ENCODE data around the gene NGFR. TPM values are rescaled to one million over a fixed set of nuclear protein-coding genes. Genes with fewer than 3 reads are reported as not detected.

Gene NGFR
- total and polyA plus RNA-seq, 9 of the 15 experiments (the other 6 are each of a cell fraction or from before 2014, with no cell fraction given): 0.07 to 0.23 (median 0.13) TPM; not detected in 4

GRCh38 chr17:49513044-49513395 lies 17.9 kb downstream of the NGFR start:
- intact Hi-C loops (cut with micrococcal nuclease): no loop called here

GRCh38 chr17:49513641-49514040 lies 18.5 kb downstream of the NGFR start:
- Histone ChIP-seq H3K9me1 (ENCODE audit: control insufficient read depth, insufficient read depth, low read length) (no peaks in the 10 kb centered on the region), H3K9ac (ENCODE audit: insufficient read depth in 1 of 2, low read depth in 2 of 2, low read length in 2 of 2) (no peak overlapping the region; a peak in 1 of 4 replicates), H3K36me3 (ENCODE audit: control insufficient read depth, insufficient read depth, low read length) (no peaks in the 10 kb centered on the region), H3K27me3 (ENCODE audit: control insufficient read depth in 2 of 2, insufficient read depth in 2 of 2, low read length in 2 of 2) (peaks cover 5 to 31% of the 10 kb centered on the region in 2 experiments; a peak in 3 of 5 replicates), H3K4me2 (ENCODE audit: insufficient read depth, low read length) (no peak overlapping the region), H2AFZ (ENCODE audit: low read depth, low read length) (no peak overlapping the region), H3K27ac (ENCODE audit: extremely low read depth, low read depth, low read length) (no peak overlapping the region), H3K9me3 (replicated peaks; ENCODE audit: control insufficient read depth, insufficient read depth, low read depth, low read length) (no peaks in the 10 kb centered on the region), H3K4me3 (no peak overlapping the region), H3K4me1 (replicated peaks in 1 of 2; ENCODE audit: control insufficient read depth in 2 of 2, insufficient read depth in 2 of 2, low read length in 2 of 2) (peaks cover 14 to 27% of the 10 kb centered on the region in 2 experiments), H3K79me2 (ENCODE audit: control insufficient read depth, insufficient read depth, low read length) (no peaks in the 10 kb centered on the region), H4K20me1 (replicated peaks; ENCODE audit: control insufficient read depth, insufficient read depth, low read length) (no peaks in the 10 kb centered on the region)
- POLR2A ChIA-PET: interaction anchor here (0.8 to 1.5 kb wide), 3 partner anchors 10 to 194 kb away, joined by 3 to 5 read pairs (median 3); partner anchors contain the start of gene SLC35B1
- 30% methylated on average over 6 of the region's 8 CpGs for WGBS (ENCODE audit: insufficient coverage, low coverage, missing lambda C conversion rate)
- ATAC-seq (no peak), DNase-seq (ENCODE audit: extremely low read depth in 1 of 4, low spot score in 3 of 4) (no peak), FAIRE-seq (no peak)
- no TSS peak for BruUV-seq (replicated peaks)
- intact Hi-C loops (cut with micrococcal nuclease): no loop called here
- CTCF ChIA-PET (ENCODE audit: low intra/inter-chr PET ratio): no interaction called here
- in situ Hi-C loops (cut with MboI): no loop called here
- TF ChIP-seq GABPB1 (CRISPR knock-in tag; IDR thresholded peaks at IDR 0.05) (no peak), CHCHD3 (CRISPR knock-in tag; IDR thresholded peaks at IDR 0.05) (no peak), XRCC4 (IDR thresholded peaks at IDR 0.05; ENCODE audit: extremely low read depth, insufficient read depth, insufficient read length) (no peak), ZNF655 (CRISPR knock-in tag; IDR thresholded peaks at IDR 0.05) (no peak), HMGN3 (IDR thresholded peaks at IDR 0.05; ENCODE audit: borderline replicate concordance, extremely low read depth, insufficient read length, low read depth, low read length) (no peak), ATF3 (IDR thresholded peaks at IDR 0.05) (no peak), ATF3 (CRISPR knock-in tag; conservative IDR thresholded peaks at IDR 0.05) (no peak), ZNF41 (CRISPR knock-in tag; conservative IDR thresholded peaks at IDR 0.05) (no peak)

More at GRCh38 chr17:49513044-49513395, 17.9 kb downstream of the NGFR start:
- in situ Hi-C loops (cut with MboI): no loop called here
- Histone ChIP-seq H3K4me1 (replicated peaks in 1 of 2; ENCODE audit: control insufficient read depth in 2 of 2, insufficient read depth in 2 of 2, low read length in 2 of 2) (peaks cover 14 to 27% of the 10 kb centered on the region in 2 experiments), H3K27ac (ENCODE audit: extremely low read depth, low read depth, low read length) (no peak overlapping the region), H3K4me2 (ENCODE audit: insufficient read depth, low read length) (no peak overlapping the region), H2AFZ (ENCODE audit: low read depth, low read length) (no peak overlapping the region), H3K9ac (ENCODE audit: insufficient read depth in 1 of 2, low read depth in 2 of 2, low read length in 2 of 2) (no peak overlapping the region), H3K4me3 (no peak overlapping the region), H4K20me1 (replicated peaks; ENCODE audit: control insufficient read depth, insufficient read depth, low read length) (no peaks in the 10 kb centered on the region), H3K79me2 (ENCODE audit: control insufficient read depth, insufficient read depth, low read length) (no peaks in the 10 kb centered on the region), H3K36me3 (ENCODE audit: control insufficient read depth, insufficient read depth, low read length) (no peaks in the 10 kb centered on the region), H3K9me1 (ENCODE audit: control insufficient read depth, insufficient read depth, low read length) (no peaks in the 10 kb centered on the region), H3K27me3 (ENCODE audit: control insufficient read depth in 2 of 2, insufficient read depth in 2 of 2, low read length in 2 of 2) (peaks cover 5 to 35% of the 10 kb centered on the region in 2 experiments; a peak in 3 of 5 replicates), H3K9me3 (replicated peaks; ENCODE audit: control insufficient read depth, insufficient read depth, low read depth, low read length) (no peaks in the 10 kb centered on the region)
- DNase-seq (ENCODE audit: extremely low read depth in 1 of 4, low spot score in 3 of 4) (no peak), FAIRE-seq (no peak), ATAC-seq (no peak)
- WGBS (ENCODE audit: insufficient coverage, low coverage, missing lambda C conversion rate): 6% methylated on average over 2 of the region's 6 CpGs
- no peak for TF ChIP-seq MTA3 (IDR thresholded peaks at IDR 0.05; ENCODE audit: borderline replicate concordance)
- no peak for TF ChIP-seq TAF7 (tag; IDR thresholded peaks at IDR 0.05)
- TF ChIP-seq SNIP1 (IDR thresholded peaks at IDR 0.05; ENCODE audit: low read depth): no peak
- no peak for TF ChIP-seq TRIM24 (IDR thresholded peaks at IDR 0.05)
- TF ChIP-seq MECOM (CRISPR knock-in tag; IDR thresholded peaks at IDR 0.05): no peak
- no peak for TF ChIP-seq ZNF584 (CRISPR knock-in tag; IDR thresholded peaks at IDR 0.05; ENCODE audit: low read depth)
- TF ChIP-seq HLTF (IDR thresholded peaks at IDR 0.05): no peak
- no peak for TF ChIP-seq MCM7 (IDR thresholded peaks at IDR 0.05)
- no peak for TF ChIP-seq PCBP1 (IDR thresholded peaks at IDR 0.05; ENCODE audit: low read depth, low read length, poor library complexity, severe bottlenecking)
- TF ChIP-seq TARDBP (IDR thresholded peaks at IDR 0.05): no peak
- TF ChIP-seq TCF3 (CRISPR knock-in tag; IDR thresholded peaks at IDR 0.05): no peak
- no peak for TF ChIP-seq HDAC3 (IDR thresholded peaks at IDR 0.05; ENCODE audit: borderline replicate concordance, partially characterized antibody)
- TF ChIP-seq NCOA2 (IDR thresholded peaks at IDR 0.05; ENCODE audit: partially characterized antibody in 2 of 2): no peak
- TF ChIP-seq ZNF707 (CRISPR knock-in tag; conservative IDR thresholded peaks at IDR 0.05): no peak
- no peak for TF ChIP-seq TAF15 (IDR thresholded peaks at IDR 0.05; ENCODE audit: low read depth, low read length)
- no peak for TF ChIP-seq ZNF75A (CRISPR knock-in tag; IDR thresholded peaks at IDR 0.05)
- ChIA-PET CTCF (ENCODE audit: low intra/inter-chr PET ratio) (no interaction called here), POLR2A (interaction anchor here (1.0 kb wide), 1 partner anchor 33 kb away, joined by 5 read pairs; no protein-coding TSS in a partner anchor)
- BruUV-seq (replicated peaks): no TSS peak
